ENCODE data around the gene EDEM2.
"Not testable (repeated sequence)": the region's sequence is repeated elsewhere in the genome, so short reads cannot be mapped to it uniquely, and the experiment has no call there.

The EDEM2 gene

DNA sequence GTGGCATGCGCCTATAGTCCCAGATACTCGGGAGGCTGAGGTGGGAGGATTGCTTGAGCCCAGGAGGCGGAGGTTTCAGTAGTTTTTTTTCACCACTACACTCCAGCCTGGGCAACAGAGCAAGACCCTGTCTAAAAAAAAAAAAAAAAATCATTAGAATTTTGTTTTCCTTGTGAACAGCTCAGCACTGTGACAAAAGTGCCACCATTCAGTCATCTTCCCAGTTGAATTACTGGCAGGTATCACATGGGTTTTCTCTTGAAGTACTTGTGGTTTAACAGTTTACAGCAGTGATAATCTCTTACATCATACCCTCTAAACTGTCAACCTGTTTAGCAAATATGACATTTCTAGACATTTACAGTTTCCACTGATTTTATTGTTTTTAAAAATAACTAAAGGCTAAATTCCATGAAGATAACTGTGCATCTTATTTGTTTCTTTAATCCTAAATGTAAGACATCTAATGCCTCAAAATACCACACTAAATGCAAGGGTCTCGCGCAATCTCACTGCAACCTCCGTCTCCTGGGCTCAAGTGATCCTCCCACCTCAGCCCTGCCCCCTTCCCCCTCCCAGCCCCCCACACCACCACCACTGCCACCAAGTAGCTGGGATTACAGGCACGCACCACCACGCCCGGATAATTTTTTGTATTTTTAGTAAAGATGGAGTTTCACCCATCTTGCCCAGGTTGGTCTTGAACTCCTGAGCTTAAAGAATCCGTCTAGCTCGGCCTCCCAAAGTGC lies 61.5 kb downstream of the EDEM2 start:
- H3K4me3 ChIP-seq (replicated peaks in 1 of 2; ENCODE audit: low read depth in 2 of 2, low read length in 2 of 2) = no peak overlapping the region
- DNase-seq (ENCODE audit: low read depth in 2 of 2) = no peak
- TF ChIP-seq, protein P1, sequence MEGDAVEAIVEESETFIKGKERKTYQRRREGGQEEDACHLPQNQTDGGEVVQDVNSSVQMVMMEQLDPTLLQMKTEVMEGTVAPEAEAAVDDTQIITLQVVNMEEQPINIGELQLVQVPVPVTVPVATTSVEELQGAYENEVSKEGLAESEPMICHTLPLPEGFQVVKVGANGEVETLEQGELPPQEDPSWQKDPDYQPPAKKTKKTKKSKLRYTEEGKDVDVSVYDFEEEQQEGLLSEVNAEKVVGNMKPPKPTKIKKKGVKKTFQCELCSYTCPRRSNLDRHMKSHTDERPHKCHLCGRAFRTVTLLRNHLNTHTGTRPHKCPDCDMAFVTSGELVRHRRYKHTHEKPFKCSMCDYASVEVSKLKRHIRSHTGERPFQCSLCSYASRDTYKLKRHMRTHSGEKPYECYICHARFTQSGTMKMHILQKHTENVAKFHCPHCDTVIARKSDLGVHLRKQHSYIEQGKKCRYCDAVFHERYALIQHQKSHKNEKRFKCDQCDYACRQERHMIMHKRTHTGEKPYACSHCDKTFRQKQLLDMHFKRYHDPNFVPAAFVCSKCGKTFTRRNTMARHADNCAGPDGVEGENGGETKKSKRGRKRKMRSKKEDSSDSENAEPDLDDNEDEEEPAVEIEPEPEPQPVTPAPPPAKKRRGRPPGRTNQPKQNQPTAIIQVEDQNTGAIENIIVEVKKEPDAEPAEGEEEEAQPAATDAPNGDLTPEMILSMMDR (IDR thresholded peaks at IDR 0.05; ENCODE audit: low read depth, low read length) = no peak

DNA sequence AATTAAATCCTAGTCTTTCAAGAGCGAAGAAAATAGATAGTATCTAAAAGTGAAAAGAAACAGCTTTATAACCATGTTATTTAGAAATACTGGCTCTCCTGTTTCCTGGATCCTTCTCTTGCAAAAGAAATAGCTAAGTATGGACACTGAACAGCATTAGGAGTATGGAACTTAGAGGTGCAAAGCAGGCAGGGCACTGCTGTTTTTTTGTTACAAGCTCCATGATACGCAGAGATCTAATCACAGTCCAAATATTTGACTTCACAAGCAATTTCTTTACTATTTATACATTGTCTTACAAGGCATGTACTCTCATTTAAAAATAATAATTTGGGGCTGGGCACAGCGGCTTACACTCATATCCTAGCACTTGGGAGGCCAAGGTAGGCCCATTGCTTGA lies 62.1 kb downstream of the EDEM2 start:
- DNase-seq (ENCODE audit: low read depth in 2 of 2) = no peak
- TF ChIP-seq, protein P1 (IDR thresholded peaks at IDR 0.05; ENCODE audit: low read depth, low read length) = no peak
- no peak overlapping the region for H3K4me3 ChIP-seq (replicated peaks in 1 of 2; ENCODE audit: low read depth in 2 of 2, low read length in 2 of 2)

DNA sequence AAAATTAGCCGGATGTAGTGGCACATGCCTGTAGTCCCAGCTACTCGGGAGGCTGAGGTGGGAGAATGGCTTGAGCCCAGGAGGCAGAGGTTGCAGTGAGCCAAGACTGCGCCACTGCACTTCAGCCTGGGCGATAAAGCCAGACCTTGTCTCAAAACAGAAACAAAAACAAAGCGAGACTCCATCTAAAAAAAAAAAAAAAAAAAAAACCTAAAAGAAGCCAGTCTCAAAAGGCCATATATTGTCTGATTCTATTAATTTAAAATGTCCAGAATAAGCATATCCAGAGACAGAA lies 66.8 kb downstream of the EDEM2 start:
- not testable (repeated sequence) for H3K4me3 ChIP-seq (replicated peaks in 1 of 2; ENCODE audit: low read depth in 2 of 2, low read length in 2 of 2); DNase-seq (ENCODE audit: low read depth in 2 of 2)

DNA sequence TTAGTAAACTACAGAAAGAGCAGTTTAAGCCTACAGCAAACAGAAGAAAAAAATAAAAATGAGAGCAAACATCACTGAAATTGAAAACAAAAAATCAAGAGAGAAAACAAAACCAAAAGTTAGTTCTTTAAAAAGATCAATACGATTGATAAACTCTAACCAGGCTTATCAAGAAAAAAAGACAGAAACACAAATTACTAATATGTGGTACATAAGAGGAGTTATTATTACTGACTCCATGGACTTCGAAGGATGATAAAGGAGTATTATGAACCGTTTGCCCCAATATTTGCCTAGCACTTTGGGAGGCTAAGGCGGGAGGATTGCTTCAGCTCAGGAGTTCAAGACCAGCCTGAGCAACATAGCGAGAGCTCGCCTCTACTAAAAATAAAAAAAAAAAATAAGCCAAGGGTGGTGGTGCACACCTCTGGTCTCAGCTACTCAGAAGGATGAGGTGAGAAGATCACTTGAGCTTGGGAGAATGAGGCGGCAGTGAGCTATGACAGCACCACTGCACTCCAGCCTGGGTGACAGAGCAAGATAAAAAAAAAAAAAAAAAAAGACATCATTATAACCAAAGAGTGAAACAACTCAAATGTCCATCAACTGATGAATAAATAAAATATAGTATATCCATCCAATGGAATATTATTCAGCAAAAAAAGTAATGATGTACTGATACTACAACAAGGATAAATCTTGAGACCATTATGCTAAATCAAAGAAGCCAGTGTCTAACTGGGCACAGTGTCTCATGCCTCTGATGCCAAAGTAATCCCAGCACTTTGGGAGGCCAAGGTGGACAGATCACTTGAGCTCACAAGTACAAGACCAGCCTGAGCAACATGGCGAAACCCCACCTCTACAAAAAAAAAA lies 67.4 kb downstream of the EDEM2 start:
- H3K4me3 ChIP-seq (replicated peaks in 1 of 2; ENCODE audit: low read depth in 2 of 2, low read length in 2 of 2) = no peak overlapping the region
- DNase-seq (ENCODE audit: low read depth in 2 of 2) = no peak
- TF ChIP-seq, protein P1 (IDR thresholded peaks at IDR 0.05; ENCODE audit: low read depth, low read length) = no peak

DNA sequence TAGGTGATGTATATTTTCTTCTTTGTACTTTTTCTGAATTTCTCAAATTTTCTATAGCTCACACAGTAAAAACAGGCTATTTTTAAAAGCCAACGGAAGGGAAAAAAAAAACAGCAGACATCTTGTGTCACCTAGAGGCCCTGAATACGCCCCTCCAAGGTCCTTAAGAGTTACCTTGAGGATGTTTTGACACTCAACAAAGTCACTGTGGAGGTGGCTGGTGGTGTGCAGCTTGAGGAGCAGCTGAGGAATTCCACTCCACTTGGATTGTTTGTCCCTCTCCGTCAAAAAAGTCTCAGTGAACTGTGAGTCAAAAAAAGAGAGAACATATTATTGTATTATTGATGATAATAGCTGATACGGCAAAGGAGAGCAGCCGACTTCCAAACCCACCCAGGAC lies 69.3 kb downstream of the EDEM2 start:
- TF ChIP-seq, protein P1 (IDR thresholded peaks at IDR 0.05; ENCODE audit: low read depth, low read length) = no peak
- H3K4me3 ChIP-seq (replicated peaks in 1 of 2; ENCODE audit: low read depth in 2 of 2, low read length in 2 of 2) = no peak overlapping the region
- DNase-seq (ENCODE audit: low read depth in 2 of 2) = no peak

DNA sequence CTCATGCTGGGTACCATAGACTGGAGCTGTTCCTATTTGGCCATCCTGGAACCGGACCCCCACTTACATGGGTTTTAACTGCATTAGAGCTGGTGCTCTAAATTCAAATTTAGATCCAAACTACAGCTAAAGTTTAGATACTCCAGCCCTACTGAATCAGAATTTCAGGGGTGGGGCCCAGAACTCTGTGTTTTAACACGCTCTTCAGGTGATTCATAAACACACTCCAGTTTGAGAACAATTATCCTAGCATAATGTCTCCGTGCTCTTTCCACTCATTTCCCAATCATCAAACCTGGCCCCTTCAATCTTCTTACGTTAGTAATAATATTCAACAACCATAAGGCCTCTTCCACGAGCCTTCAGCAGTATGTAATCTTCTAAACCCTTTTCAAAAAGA lies 69.8 kb downstream of the EDEM2 start:
- no peak overlapping the region for H3K4me3 ChIP-seq (replicated peaks in 1 of 2; ENCODE audit: low read depth in 2 of 2, low read length in 2 of 2)
- DNase-seq (ENCODE audit: low read depth in 2 of 2) = no peak
- TF ChIP-seq, protein P1 (IDR thresholded peaks at IDR 0.05; ENCODE audit: low read depth, low read length) = no peak

DNA sequence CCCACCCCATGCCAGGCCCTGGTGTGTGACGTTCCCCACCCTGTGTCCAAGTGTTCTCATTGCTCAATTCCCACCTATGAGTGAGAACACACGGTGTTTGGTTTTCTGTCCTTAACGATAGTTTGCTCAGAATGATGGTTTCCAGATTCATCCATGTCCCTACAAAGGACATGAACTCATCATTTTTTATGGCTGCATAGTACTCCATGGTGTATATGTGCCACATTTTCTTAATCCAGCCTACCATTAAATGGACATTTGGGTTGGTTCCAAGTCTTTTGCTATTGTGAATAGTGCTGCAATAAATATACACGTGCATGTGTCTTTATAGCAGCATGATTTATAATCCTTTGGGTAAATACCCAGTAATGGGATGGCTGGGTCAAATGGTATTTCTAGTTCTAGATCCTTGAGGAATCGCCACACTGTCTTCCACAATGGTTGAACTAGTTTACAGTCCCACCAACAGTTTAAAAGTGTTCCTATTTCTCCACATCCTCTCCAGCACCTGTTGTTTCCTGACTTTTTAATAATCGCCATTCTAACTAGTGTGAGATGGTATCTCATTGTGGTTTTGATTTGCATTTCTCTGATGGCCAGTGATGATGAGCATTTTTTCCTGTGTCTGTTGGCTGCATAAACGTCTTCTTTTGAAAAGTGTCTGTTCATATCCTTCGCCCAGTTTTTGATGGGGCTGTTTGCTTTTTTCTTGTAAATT lies 75.5 kb downstream of the EDEM2 start:
- not testable (repeated sequence) for DNase-seq (ENCODE audit: low read depth in 2 of 2); H3K4me3 ChIP-seq (replicated peaks in 1 of 2; ENCODE audit: low read depth in 2 of 2, low read length in 2 of 2)

All from cardiac fibroblast (primary cell).